GM21786 (cell line): ENCODE data around the gene CTNNA2.
"Not testable (repeated sequence)": the region's sequence is repeated elsewhere in the genome, so short reads cannot be mapped to it uniquely, and the experiment has no call there.

Experiments
- ATAC-seq: cut with Tn5 transposase; IDR thresholded peaks from one replicate; pipeline ENCODE4 v1.9.1; 2021; ENCODE audit not compliant: unreplicated experiment

The CTNNA2 gene

DNA sequence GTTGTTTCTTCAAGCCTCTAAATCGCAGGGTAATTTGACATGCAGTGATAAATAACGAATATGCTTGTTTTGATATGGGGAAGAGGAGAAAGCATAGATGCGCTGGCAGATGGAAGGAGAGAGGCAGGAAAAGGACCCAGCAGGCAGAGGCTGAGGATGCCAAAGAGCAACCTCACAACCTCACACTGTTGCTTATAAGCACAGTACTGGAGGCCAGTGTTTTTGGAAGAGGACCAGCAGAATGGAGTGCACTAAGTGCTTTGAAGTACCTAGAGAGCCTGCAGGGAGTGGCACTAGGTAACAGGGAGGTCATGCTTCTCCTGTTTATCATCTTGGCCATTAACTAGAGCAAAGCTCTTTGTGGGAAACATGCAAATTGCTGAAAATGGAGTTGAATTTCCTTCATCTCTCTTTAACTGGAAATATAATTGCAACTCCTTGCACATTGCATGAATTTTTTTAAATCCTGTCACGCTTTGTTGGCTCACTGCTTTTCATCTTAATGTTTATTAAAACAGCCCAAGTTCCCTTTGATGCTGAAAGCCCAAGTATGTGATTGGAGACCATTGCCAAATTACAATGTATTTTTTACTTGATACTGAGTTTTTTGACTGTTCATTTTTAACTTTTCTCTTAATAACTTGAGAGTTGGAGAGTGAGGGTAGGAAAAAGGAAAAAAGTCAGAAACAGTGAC lies 555.3 kb downstream of the CTNNA2 start:
- ATAC-seq, result no peak

DNA sequence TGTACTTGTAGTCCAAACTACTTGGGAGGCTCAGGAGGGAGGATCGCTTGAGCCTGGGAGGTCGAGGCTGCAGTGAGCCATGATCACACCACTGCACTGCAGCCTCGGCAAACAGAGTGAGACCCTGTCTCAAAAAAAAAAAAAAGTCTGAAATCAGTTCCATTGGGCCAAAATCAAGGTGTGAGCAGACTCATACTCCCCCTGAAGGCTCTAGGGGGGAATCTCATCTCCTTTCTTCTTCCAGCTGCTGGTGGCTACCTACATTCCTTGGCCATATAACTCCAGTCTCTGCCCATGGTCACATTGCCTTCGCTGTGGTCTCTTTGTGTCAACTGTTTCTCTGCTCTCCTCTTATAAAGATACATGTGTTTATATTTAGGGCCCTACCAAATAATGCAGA lies 557.7 kb downstream of the CTNNA2 start:
- ATAC-seq, result no peak

DNA sequence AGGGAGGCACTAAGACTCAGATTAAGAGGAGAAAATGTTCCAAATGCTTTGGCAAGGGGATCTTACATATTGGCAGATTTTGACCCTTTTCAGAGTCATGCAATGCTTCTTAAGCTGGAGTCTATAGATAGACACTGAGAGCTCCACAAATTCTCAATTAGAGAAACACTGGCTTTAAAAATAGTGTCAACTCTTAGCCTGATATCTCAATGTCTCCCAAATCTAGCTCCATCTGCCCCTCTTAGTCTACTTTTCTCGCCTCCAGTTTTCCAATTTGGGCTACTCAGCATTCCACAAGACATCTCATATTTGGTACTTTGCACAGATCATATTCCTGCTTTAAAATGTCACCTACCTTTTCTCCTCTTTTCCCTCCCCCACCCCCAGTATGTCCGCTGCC lies 559.1 kb downstream of the CTNNA2 start:
- no peak for ATAC-seq

DNA sequence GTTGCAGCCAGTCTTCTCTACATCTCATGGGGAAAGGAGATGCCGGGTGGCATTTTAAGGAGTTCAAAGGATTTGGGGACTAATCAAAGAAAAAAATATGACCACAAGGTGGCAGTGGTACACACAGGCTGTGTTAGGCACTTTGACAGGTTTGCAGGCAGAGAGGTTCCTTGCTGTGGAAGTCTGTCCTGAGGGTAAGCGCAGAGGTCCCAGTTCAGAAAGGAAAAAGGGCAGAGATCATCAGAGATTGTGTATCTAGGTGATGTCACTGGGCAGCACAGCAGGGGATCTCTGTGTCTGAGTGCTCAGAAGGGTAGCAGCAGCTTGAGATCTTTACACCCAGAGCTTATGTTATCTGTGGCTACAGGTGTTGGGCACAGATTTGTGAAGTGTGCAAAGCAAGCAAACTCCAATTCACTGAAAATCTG lies 560.3 kb downstream of the CTNNA2 start:
- no peak for ATAC-seq

DNA sequence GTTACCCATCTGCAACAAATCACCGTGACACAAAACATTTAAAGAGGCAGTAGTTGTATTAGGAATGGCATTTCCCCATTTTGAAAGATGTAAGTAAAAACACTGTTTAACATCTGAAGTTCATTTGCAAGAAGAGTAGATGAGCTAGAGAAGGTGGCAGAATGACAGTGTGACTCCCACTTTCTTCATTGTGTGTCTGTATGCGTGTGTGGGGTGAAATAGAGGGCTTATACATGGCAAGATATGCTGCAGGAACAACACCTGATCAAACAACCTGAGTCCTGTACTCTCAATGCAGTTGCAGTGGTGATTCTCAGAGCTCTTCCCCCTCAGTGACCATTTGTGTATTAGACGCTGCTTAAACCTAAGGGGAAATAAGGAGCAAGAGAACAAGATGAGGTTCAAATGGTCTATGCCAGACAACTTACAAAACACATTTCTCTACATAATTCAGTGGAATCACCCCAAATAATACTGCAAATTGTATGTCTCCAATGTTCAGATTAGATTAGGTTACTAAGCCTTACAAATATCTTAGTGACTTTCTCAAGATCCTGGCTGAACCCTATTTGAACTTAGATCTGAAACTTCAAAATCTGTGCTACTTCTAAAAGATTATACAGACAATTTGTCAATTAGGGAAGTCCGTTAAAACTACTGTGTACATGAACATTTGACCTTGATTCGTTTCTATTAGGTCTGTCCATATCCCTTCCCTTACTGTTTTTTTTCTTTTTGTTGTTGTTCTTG lies 561.6 kb downstream of the CTNNA2 start:
- no peak for ATAC-seq

DNA sequence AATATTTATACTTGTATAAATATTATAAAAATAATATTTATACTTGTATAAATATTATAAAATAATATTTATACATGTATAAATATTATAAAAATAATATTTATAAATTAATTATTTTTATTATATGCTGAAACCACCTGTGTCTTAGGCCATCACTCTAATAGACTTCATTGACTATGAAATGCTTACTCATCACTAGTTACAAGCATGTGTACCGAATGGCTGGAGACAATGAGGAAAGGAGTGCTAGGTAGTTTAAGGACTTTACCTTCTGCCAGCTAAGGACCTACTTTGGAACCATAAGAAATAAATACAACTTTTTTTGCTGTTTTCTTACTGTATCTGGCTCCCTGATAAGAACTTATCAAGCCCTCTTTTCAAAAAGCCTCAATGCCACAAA lies 562.9 kb downstream of the CTNNA2 start:
- ATAC-seq, result no peak

DNA sequence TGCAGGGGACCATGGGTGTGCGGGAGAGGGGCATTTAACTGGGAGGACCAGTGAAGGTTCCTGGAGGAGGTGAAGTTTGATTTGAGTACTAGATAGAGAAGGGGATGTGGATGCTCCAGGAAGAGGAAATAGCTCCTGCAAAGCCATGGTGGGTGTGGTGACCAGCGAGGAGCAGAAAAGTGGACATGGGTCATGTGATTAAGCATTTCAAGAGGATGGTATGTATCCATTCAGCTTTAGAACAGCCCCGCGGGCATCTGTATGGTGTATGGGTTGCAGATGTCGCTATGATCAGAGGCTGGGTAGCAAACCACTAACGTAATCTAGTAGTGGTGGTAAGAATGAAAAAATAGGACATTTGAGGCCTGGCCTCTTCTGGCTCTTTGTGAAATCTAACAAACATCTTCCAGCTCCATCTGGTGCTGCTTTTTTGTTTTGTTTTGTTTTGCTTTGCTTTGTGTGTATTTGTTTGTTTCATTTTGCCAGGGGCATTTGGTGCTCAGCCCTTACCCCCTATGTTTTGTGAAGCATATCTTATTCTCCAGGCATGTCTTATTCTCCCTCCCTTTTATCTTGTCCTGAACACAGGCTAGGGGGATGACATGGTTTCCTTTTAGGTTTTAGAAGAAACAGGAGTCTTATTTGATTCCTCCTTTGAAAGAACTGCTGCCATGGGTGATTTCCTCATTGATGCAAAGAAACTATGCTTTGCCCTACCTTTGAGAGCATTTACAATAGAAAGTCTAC lies 565.6 kb downstream of the CTNNA2 start:
- no peak for ATAC-seq

DNA sequence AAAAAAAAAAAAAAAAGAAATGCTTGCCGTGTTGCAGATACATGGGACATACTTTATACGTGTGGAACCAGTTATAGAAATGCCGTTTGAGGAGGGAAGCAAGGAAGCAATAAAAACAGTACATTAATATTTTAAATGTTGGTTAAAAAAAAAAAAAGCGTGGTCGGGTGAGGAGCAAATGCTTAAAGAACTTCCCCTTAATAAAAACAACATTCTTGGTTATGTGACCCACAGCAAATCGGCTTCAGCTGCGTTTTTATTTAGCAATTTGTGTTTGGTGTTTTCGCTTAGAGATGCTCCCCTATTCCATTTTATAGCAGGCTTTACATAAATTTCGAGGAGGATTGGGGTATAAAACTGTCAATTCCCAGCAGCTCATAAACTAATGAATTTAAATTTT lies 568.1 kb downstream of the CTNNA2 start:
- ATAC-seq, result no peak

DNA sequence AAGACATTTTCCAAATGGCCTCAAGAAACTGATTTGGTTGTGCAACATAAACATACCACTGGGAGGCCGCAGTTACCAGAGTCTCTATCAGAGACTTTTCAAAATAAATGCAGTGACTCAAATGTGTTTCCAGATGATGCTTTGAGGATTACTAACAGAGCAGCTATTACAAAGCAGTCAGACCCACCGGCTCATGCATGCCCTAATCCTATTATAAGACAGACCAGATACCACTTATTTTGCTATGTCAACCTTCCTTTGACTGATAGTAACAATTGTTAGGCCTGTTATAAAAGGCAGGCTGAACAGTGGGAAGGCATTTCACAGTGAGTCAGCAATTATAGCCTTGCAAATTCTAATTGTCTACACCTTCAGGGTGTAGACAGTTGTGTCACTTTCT lies 574.0 kb downstream of the CTNNA2 start:
- no peak for ATAC-seq

DNA sequence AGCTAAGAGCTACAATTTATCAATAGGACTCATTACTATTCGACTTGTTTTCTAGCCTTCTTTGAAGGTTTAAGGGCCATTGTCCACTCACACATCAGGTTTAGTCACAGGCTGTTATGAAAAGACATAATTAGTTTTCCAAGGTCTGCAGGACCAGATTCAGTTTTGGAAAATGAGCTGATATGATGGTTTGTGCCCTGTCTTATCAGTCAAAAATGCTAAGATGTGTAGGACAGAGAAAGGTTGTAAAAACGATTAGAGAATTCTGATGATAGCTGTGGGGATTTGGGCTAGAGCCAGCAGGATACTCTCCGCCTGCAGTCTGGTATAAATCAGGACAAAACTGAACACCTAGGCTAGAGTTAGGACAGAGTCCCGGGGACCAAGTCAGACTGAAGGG lies 578.4 kb downstream of the CTNNA2 start:
- ATAC-seq, result no peak

DNA sequence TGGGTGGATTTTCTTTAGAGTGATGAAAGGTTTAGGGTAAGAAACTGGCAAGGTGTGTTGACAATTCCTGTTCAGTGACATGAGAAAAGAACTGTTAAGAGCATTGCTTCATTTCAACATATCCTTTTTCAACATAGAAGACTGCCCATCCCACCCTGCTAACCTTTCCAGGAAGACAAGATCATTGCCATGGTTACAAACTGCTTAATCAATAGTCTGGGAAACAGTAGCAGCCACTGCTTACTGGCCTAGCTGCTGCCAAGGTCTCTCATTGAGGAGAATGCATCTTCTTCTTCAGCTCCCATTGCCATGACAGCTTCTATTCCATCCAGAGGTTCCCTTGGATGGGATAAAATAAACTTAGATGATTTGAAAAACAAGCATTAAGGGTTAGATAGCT lies 579.6 kb downstream of the CTNNA2 start:
- no peak for ATAC-seq

DNA sequence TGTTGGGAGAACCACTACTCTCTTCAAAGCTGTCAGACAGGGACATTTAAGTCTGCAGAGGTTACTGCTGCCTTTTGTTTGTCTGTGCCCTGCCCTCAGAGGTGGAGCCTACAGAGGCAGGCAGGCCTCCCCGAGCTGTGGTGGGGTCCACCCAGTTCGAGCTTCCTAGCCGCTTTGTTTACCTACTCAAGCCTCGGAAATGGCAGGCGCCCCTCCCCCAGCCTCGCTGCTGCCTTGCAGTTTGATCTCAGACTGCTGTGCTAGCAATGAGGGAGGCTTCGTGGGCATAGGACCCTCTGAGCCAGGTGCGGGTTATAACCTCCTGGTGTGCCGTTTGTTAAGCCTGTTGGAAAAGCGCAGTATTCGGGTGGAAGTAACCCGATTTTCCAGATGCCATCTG lies 585.7 kb downstream of the CTNNA2 start:
- ATAC-seq, result not testable (repeated sequence)

DNA sequence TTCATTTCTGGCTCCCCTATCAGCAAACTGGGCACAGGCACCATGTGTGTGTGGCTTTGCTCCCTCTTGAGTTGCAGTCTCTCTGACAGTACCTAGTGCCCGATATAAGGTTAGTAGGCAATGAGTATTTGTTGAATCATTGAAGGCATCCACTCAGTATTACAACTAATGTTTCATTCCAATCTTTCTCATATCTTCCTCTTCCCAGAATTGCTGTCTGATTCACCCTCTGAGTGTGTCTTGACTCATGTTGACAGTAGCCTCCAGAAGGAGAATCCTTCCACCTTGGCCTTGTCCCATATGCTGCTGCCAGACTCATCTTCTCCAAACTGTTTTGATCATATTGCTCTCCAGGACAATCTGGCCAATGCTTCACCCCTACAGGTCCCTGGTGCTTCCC lies 589.2 kb downstream of the CTNNA2 start:
- ATAC-seq, result no peak

DNA sequence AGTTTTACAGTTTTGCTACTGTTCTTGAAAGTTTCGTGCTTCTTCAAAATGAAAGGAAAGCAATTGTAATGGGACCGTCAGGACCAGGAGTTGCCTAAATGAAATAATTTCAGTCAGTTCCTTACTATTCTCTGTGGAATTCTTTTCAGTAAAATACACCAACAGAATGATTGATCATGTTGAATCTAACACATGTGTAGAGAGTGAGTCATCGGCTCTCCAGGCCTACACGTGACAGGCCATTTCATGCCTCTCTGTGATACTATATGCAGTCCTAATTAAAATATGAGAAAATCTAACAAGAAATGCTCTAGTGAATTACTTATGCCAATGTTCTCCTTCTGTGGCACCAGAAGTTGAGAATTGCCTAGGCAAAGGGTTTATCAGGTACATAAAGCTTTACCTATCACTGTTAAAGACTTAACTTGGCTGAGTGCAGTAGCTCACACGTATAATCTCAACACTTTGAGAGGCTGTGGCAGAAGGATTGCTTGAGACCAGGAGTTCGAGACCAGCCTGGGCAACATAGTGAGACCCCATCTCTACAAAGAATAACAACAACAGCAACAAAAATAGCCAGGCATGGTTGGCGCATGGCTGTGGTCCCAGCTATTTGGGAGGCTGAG lies 592.3 kb downstream of the CTNNA2 start:
- no peak for ATAC-seq

DNA sequence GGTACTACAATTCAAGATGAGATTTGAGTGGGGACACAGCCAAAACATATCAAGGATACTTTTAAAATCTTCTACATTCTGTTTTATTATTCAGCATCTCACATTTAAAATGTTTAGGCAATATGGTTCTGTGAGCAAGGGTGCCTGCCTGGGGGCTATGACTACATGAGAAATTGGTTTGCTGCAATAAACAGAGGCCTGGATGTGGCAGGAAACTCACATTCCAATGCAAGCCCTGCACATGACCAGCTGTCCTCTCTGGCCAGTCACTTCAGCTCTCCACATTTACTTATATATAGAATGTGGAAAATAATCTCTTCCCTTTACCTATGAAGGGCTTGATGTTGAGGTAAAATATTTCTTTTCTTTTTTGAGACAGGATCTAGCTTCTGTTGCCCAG lies 598.3 kb downstream of the CTNNA2 start:
- no peak for ATAC-seq

DNA sequence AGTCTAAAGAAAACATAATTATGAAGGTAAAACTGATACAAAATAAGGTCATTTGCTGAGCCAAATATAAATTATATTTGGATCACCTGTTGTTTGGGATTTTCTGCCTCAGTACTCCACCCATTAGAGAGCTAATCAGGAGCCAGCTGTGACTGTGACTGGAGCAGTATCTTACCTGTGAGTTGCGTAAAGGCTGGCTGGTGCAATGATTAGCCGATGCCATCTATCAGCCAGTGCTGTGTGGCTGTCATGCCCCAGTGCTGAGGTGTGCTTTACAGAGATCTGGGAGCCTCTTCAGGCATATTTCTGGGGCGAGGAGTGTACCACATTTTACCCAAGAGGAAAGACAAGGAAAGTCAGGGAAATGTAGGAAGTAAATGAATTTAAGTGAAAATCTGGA lies 599.9 kb downstream of the CTNNA2 start:
- no peak for ATAC-seq

DNA sequence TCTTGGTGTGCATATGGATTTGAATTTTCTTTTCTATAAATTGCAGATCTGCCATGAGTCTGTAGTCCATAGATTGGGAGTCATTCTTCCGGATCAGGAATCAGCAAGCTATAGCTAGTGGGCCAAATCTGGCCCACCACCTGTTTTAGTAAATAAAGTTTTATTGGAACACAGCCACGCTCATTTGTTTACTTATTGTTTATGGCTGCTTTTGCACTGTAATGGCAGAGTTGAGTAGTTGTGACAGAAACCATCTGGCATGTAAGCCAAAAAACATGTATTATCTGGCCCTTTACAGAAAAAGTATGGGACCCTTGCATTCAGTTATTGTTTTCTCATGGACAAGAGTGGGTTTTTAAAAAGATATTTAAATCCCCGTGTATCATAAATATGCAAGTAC lies 600.5 kb downstream of the CTNNA2 start:
- no peak for ATAC-seq

DNA sequence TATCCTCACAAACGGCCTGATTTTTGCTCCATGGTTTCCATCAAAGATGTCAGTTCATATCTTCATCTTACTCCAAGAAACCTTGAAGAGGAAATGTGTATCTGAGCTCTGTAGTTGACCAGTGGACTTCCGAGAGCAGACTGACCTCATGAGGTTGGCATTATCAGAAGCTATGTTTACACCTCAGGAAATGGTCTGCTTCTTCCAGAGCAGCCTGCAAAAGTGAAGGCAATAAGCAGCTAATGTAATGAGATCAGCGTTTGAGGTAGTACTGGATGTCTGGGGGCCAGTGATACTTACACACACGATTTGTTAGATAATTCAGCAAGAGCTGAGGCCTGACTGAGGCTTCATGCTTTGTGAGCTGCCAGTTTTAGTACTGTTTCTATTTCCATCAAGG lies 602.0 kb downstream of the CTNNA2 start:
- no peak for ATAC-seq

DNA sequence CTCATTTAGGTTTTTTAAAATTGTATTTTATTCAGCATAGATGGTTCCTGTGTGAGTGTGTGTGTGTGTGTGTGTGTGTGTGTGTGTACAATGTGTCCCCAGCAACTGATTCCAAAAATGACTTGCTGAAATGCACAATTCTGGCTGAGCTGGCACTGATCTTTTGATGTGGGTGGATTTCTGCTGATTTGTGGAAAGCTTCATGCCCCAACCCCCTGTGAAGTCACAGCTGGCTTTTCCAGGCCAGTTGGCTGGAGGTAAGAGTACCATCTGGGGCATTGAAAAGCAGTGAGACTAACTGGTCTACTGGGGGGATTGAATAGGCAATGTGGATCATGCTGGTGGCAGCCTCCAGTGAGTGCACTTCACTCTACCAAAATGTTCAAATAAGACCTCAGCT lies 604.5 kb downstream of the CTNNA2 start:
- ATAC-seq, result no peak

DNA sequence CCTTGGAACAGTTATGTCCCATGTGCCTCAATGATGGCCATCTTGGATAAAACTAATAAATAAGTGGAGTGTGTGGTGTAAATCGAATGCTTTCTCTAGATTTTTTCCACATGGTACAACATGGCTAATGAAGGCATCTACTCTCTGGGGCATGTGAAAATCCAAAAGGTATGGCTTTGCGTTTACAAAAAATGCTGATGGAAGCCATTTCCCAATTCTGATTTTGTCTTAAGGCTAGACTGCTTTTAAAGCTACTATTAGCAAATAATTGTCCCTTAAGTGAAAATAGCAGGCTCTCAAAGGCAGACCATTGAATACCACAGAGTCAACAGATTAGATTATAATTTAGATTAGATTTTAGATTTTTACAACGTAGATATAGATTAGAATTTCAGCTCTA lies 608.0 kb downstream of the CTNNA2 start:
- ATAC-seq, result no peak

DNA sequence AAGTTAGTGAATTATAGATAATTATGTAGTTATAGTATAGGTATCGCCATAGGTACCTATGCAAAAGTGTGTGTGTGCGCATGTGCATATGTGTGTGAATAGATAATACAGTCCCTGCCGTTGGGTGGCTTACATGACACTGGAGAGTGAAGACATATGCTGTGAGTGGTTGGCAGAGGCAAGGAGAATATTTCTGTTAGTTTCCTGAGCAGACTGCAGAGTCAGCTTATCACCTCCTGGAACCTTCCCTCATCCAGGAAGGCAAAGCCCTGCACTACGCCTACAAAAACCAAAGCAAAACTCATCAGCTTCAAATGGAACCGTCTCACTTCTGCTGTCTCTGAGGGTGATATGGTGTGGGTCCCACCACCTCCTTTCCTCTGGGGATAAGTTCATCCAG lies 609.8 kb downstream of the CTNNA2 start:
- no peak for ATAC-seq
